Epithelial cell of esophagus (primary cell): ENCODE data around the gene OTOGL.
A peak's percentile ranks its signal among the peaks of the same experiment; 100 is the strongest.

Experiments
- DNase-seq: peaks from one replicate; pipeline ENCODE4 v3.0.0; 2010; ENCODE audit warnings: low read depth
- H3K4me3 ChIP-seq: 2 replicates; pipeline ENCODE4 v1.5.1; 2011; ENCODE audit warnings: mild to moderate bottlenecking, low read length, control low read depth
- CTCF ChIP-seq: IDR thresholded peaks from 2 replicates; pipeline ENCODE4 v1.5.1; 2011; ENCODE audit warnings: low read depth, mild to moderate bottlenecking, low read length, control low read depth, inconsistent platforms; ENCODE audit not compliant: insufficient read depth; ENCODE audit errors: missing control alignments

Gene OTOGL

GRCh38 chr12:80192087-80192486 is 92.8 kb downstream of the OTOGL start:
- H3K4me3 ChIP-seq: no peak overlapping the region
- DNase-seq: no peak
- no peak for TF ChIP-seq CTCF

- no peak for TF ChIP-seq CTCF
- H3K4me3 ChIP-seq: no peak overlapping the region
- no peak for DNase-seq
Measured at GRCh38 chr12:80193865-80194264, 94.5 kb downstream of the OTOGL start.

GRCh38 chr12:80195074-80195726 is 95.9 kb downstream of the OTOGL start:
- no peak overlapping the region for H3K4me3 ChIP-seq
- peak; percentile 85 for TF ChIP-seq CTCF
- peak; percentile 71 for DNase-seq

- no peak overlapping the region for H3K4me3 ChIP-seq
- peak; percentile 39 for DNase-seq
- no peak for TF ChIP-seq CTCF
Measured at GRCh38 chr12:80195737-80196136, 96.4 kb downstream of the OTOGL start.

- TF ChIP-seq CTCF: no peak
- no peak for DNase-seq
Measured at GRCh38 chr12:80196419-80196818, 97.1 kb downstream of the OTOGL start.

GRCh38 chr12:80198782-80199337 is 99.5 kb downstream of the OTOGL start:
- DNase-seq: no peak
- no peak for TF ChIP-seq CTCF
- no peak overlapping the region for H3K4me3 ChIP-seq

More at GRCh38 chr12:80196419-80196818, 97.1 kb downstream of the OTOGL start:
- no peak overlapping the region for H3K4me3 ChIP-seq

GRCh38 chr12:80199931-80200330 is 100.6 kb downstream of the OTOGL start:
- TF ChIP-seq CTCF: no peak
- H3K4me3 ChIP-seq: no peak overlapping the region
- DNase-seq: no peak
